Daoy (cell line): ENCODE measurements around the gene PEX13. TPM values are rescaled to one million over a fixed set of nuclear protein-coding genes. Genes with fewer than 3 reads are reported as not detected.
"Not testable (repeated sequence)": the region's sequence is repeated elsewhere in the genome, so short reads cannot be mapped to it uniquely, and the experiment has no call there.

Source experiments
- DNase-seq: peaks from one replicate; pipeline ENCODE4 v3.0.0-alpha.2; 2015; ENCODE audit warnings: low read depth
- total RNA-seq: library from RNA; depleted of rRNA; stranded (reverse); fragments of >200 nt; shearing (Covaris generic); gene quantifications from 2 replicates; pipeline ENCODE4 v1.2.3, GENCODE V29; 2014

PEX13 gene
- total RNA-seq, 1 experiment from 2014 or later = 24.6 TPM

DNA sequence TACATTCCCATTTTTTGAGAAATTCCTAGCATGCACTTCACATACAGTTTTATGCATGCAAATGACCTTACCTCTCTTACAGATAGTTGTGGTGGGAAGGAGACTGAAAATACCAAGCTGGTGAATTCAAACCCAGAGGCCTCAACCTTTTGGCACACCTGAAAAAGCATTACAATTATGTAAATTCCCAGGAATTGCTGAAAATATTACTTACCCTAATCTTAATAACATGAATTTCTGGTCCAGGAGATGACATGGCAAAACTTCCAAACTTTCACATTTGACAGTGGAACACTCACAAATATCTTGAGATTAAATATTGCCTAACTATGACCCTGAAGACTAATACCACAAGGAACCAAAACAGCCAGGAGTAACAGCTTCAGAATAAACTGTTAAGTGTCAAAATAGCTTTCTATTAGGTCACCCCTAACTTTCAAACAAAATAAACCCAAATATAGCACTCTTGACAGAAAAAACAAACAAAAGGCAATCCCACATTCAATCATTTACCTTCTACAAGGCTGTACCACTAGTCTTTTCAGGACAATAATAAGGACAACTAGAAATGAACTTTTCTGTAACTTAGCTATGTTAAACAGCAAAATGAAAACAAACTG is 10.9 kb upstream of the PEX13 start:
- DNase-seq = no peak

DNA sequence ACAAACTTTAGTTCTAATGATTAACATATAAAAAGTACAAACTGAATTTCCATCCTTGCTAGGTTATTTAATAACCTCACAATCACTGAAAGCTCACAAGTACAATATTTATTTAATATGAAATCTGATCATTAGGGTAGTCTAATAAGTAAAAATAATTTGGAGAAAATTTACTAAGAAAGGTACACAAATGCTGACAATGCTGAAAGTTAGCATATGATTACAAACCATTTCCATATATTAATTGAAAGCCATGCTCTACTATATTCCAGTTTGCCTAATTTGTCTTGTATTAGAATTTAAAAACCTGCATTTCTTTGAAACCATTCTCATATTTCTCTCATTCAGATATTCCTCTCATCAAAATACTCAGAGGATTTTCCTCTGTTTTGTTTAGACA is 8.2 kb upstream of the PEX13 start:
- no peak for DNase-seq

DNA sequence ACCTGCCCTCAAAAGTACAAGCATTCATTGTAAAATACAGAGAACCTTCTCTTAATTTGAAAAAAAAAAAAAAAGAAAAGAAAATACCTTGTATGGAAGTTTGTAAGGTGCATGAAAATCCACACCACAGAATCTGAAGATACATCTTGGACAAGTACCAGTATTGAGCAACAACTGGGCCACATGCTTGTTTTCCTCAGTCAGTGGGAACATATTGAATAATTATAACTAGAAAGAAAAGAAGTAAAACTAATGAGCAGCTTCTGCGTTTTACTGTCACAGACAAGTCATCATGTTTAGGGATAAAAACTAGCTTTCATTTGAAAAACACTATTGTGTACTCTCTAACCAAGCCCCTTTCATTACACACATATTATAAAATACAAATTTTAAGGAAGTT is 5.8 kb upstream of the PEX13 start:
- DNase-seq = peak; percentile 2

GRCh38 chr2:61012303-61012702 is 5.2 kb upstream of the PEX13 start:
- peak; percentile 61 for DNase-seq

- DNase-seq = no peak
These were observed 4.1 kb upstream of the PEX13 start for GRCh38 chr2:61013382-61013781.

GRCh38 chr2:61014763-61015162 is 2.8 kb upstream of the PEX13 start:
- no peak for DNase-seq

- no peak for DNase-seq
These were observed 1.5 kb upstream of the PEX13 start for GRCh38 chr2:61015976-61016375.

DNA sequence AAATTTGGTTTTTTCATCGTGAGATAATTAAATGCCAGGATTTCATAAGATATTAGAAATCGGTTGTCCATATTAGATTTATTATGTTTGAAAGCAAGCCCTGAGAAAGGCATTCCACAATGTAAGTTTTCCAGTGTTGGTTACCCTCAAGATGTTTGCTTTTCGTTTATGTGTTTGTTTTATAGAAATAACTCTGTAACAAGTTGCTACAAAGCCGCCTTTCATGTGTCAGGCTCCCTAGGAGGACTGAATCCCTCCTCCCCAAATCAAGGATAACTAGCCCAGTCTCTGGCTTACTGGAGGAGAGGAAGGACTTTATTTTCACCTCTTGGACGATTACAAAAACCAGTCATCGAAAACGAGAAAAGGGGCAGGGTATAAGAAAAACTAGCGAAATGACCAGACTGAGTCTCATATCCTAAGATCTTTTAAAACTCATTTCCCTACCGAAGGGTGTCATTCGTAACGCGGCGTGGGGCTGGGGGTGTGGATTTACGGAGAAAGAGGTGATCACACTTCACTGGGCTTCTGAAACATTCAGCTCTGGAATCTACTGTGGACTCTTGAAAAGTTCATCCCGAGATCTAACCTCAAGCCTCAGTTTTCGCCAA is 1.0 kb upstream of the PEX13 start:
- DNase-seq = no peak

GRCh38 chr2:61017003-61017555 is 441 bp upstream of the PEX13 start:
- peak; percentile 74 for DNase-seq

DNA sequence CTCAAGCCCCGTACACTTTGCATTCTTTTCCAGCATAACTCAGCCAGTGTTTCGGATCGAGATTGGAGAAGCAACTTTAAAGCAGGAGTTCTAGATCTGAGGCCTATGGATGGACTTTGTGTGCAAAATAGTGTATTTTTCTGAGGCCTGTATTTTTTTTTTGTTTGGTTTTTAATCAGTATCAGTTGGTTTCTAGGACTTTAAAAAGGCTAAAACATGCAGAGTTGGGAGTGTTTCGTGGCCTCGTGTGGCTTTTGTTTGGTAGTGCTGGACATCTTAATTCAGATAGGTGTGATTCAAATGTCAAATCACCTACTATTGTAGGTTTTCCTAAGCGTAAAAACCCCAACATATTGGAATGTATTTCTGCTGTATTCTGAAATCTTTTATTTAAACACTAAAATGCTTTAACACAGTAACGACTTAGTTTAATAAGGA is 817 bp downstream of the PEX13 start:
- no peak for DNase-seq

- no peak for DNase-seq
These were observed 1.3 kb downstream of the PEX13 start for GRCh38 chr2:61018798-61019197.

DNA sequence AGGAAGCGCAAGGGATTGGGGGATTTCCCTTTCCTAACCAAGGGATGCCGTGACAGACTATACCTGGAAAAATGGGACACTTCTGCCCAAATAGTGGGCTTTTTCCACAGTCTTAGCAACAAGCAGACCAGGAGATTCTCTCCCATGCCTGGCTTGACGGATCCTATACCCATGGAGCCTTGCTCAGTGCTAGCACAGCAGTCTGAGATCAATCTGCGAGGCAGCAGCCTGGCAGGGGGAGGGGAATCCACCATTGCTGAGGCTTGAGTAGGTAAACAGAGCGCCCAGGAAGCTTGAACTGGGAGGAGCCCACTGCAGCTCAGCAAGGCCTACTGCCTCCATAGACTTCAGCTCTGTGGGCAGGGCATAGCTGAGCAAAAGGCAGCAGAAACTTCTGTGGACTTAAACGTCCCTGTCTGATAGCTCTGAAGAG is 3.7 kb downstream of the PEX13 start:
- no peak for DNase-seq

DNA sequence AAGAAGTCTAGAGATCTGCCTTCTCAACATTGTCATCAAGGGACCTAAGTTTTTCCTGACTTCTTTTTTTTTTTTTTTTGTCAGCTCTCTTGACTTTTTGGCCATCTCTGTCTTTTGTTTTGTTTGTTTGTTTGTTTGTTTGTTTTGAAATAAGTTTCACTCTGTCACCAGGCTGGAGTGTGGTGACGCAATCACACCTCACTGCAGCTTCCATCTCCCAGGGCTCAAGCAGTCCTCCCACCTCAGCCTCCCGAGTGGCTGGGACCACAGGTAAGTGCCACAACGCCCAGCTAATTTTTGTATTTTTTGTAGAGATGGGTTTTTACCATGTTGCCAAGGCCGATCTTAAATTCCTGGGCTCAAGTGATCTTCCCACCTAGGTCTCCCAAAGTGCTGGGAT is 6.2 kb downstream of the PEX13 start:
- no peak for DNase-seq

- DNase-seq = no peak
These were observed 12.0 kb downstream of the PEX13 start for GRCh38 chr2:61029533-61029932.

GRCh38 chr2:61034592-61034991 is 17.1 kb downstream of the PEX13 start:
- not testable (repeated sequence) for DNase-seq

- not testable (repeated sequence) for DNase-seq
These were observed 19.1 kb downstream of the PEX13 start for GRCh38 chr2:61036643-61037042.

DNA sequence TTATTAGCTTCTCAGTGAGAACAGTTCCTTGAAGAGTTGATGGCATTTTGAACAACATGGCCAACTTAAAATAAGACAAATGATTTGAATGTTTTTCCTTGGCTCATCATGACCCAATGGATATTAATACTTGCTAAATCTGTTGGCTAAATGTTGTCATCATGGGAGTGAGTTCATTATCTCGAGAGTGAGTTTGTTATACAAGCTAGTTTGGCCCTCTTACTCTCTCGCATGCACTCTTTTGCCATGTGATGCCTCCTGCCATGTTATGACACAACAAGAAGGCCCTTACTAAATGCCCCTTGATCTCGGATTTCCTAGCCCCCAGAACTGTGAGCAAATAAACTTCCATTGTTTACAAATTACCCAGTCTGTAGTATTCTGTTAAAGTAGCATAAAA is 25.3 kb downstream of the PEX13 start:
- DNase-seq = no peak

- no peak for DNase-seq
These were observed 27.1 kb downstream of the PEX13 start for GRCh38 chr2:61044636-61045035.

- no peak for DNase-seq
These were observed 27.7 kb downstream of the PEX13 start for GRCh38 chr2:61045226-61045625.

DNA sequence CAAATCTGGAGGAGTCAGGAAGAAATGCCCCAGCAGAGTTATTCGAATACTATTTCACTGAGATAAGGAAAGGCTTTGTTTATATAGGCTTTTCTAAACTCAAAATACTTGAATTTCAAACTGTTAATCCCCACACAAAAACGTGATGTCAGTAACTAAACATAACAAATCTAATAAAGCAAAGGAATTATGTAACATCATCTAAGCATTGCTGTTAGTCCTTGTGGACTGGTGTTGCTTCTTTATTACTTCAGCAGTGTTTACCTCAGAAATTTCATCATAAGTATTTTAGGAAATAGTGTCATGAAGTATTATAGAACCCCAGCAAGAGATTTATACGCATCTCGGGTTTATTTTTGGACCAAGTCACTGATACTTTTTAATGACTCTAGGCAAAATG is 28.5 kb downstream of the PEX13 start:
- no peak for DNase-seq

DNA sequence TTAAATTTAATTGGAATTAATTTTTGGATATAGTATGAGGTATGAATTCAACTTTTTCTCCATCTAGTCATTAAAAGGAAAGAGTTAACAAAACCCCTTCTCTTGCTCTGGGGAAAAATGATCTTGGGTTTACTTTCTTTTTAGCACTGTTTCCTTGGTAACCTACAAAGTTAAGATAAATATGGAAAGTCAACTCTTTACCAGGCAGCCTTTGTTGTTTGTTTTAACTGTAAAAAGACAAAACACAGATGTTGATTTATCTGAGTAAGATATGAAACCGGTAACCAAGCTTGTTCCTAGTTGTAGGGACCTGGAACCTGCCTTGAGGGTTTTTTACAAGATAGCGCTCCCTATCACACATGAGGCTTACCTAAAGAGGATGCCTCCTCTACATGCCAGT is 38.0 kb downstream of the PEX13 start:
- DNase-seq = no peak

DNA sequence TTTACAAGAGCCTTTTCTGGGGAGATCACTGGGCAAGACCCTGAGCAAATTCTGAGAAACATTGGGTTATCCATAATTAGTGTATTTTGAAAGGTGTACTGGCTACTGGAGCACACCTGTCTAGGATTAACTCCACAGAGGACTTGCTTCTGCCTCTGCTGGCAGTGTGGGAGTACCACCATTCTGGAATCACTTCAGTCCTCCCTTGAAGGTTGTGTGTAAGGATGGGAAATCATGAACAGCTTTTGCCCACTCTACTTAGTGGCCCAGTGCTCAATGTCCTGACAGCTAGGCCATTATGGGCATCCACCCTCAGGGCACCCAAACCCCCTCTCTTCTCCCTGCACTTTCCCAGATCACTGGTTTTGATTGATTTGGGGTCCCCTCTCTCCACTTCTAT is 40.0 kb downstream of the PEX13 start:
- no peak for DNase-seq

GRCh38 chr2:61059382-61059781 is 41.9 kb downstream of the PEX13 start:
- no peak for DNase-seq
